Measurements from ENCODE around the gene KDM2B.
"Not testable (repeated sequence)": the region's sequence is repeated elsewhere in the genome, so short reads cannot be mapped to it uniquely, and the experiment has no call there.

KDM2B gene

DNA sequence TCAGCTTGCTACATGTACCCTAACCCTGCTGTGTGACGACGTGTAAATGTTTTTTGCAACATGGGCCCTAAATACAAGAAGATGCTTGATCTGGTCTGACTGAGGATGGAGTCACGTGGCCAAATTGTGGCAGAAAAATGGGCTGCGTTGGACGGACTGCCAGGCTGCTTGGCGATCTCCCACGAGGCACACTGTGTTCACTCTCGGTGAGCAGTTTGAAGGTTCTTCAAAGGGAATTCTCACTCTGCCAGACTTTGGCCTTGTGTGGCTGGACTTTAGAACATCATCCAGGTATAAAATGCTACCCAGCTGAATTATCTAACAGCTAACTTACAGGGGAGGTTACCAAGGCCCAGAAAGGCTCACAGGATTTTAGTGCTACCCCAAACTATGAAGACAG lies 85.1 kb downstream of the KDM2B start:
- DNase-seq, result no peak

DNA sequence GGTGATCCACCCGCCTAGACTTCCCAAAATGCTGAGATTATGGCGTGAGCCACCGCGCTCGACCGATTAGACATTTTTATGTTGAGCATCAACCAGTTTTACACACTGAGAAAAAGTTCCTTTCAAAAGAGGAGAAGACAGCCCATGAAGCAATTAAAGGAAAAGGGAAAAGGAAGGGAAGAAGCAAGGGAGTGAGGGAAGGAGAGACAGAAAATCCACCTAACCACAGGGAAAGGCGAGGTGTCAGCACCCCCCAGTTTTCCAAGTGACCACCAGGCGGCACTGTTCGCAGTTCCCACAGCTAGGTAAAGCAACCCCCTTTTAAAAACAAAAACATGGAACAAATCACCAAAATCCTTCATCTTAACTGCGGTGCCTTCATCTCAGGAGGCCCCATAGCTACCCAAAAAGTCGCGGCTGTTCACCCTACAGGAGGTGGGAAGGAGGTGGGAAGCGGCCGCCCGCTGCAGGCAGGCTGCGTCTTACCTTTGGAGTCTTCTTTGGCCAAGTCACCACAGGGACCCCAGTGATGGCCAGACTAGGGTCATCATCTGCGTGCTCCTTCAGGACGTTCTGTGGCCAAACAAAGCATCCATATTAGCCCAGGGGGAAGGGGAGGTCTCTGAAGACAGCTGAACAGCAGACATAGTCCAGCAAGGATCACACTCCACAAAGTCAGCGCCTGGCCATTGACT lies 86.6 kb downstream of the KDM2B start:
- DNase-seq, result peak; percentile 83

DNA sequence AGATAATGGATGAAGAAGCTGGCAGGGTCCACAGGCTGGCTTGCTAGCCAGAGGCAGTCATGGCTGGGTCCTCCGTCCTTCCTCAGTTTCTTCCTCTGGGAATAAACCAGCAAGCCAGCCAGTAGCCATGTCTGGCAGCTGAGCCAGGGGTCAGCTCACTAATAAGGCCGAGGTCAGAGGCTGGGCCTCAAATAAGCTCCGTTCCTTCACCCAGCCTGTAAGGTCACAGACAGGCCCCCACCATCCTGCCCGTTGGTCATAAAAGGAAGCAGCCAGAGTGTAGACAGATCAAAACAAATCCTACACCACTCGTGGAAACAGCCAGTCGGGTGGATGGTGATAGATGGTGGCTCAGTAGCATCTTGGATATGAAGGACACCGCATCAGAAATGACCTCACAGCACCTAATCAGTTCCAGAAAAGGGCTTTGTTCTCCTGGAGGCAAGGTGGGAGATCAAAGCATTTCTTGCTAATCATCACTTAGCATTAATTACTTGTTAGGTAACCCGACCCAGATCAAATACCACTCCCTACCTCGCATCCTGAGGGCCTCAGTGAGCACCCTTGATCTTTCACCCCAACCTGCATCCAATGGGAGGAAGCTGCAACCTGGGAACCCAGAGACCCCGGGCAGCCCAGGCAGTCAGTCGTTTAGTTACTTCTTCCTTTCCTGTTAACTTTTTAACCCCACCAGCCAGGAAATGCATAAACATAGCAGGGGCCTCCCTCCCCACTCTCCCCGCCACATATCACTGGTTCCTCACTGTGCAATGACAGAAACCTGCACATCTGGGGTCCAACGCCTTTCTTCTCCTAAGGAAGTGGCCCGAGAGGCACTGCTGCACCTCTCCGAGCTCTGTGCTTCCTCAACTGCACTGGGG lies 90.2 kb downstream of the KDM2B start:
- DNase-seq, result no peak

DNA sequence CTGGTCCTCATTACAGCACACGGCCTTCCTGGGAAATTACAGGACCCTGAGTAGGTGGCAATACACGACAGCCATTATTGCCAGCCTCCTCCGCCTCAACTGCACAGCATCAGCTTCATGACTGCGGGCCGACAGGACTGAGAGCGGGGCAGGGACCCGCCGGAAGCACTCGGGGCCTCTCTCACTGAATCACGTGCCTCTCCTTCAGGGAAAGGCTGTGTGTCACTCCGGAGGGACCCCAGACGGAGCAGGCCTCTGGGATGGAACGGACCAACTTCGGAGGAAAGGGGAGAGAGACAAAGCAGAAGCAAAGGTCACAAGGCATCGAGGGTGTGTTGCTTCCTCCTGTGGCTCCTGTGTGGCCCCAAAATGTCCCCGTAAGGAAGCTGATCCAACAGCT lies 90.9 kb downstream of the KDM2B start:
- no peak for DNase-seq

DNA sequence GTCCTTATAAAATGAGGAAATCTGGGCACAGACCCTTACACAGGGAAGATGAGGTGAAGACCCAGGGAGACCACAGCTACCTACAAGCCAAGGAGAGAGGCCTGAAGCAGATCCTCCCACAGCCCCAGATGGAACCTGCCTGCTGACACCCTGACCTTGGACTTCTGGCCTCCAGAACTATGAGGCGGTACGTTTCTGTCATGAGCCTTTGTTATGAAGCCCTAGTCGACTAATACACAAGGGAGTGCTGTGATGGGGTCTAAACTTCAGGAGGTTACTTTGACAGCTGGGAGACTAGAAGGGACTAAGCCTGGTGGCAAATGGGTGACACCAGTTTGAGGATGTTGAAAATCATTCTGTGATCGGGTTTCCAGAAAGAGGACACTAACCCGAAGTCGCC lies 95.9 kb downstream of the KDM2B start:
- DNase-seq, result no peak

- DNase-seq, result not testable (repeated sequence)
These were observed 96.3 kb downstream of the KDM2B start for GRCh38 chr12:121484564-121484963.

GRCh38 chr12:121483949-121484348 lies 96.9 kb downstream of the KDM2B start:
- no peak for DNase-seq

GRCh38 chr12:121476477-121476876 lies 104.3 kb downstream of the KDM2B start:
- DNase-seq, result no peak

- DNase-seq, result no peak
These were observed 105.5 kb downstream of the KDM2B start for GRCh38 chr12:121475279-121475678.

DNA sequence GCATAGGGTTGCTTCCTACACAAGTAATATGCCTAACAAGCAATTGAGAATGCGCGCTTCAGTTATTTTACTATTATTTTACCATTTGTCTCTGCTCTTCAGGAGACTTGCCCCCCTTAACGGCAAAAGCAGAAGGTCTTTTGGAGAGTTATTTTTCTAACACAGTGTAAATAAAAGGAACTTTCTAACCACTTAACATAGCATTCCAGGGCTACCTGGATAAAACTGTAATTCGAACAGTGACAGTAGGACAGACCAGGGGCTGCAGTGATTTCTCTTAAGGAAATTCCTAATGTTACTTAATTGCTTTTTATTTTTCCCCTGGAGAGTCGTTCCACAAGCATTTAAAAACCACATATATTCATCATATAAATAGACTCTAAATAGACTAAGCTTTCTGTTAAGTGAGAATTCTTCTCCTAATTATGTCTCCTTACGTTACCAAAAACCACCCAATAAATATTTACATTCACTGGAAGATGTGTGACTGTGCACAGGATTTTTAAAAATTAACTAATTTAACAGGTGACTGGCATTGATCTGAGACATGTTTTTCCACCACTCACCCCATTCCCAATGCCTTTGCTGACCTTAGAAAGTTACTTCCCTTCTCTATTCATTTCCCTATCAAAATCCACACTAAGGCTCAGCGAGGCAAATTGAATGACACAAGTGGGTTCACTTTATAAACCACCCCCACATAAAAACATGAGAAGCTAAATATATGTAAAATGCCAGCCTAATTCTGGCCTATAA lies 108.5 kb downstream of the KDM2B start:
- no peak for DNase-seq

DNA sequence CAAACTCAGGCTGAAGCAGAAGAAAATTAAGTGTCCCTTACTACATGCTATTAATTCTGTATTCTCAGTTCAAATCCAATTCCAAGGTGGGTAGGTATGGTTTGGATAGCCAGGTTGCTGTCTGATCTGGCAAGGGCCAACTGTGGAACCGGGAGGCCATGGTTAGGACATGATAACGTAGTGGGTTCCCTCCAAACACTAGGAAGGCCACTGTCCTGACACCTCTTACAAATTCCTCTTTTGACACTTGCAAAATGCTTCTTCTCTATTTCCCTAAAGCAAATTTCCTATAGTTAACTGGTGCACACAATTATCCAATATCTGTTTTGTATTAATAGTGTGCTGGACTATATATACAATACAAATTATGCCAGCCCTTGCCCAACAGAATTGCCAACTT lies 110.1 kb downstream of the KDM2B start:
- no peak for DNase-seq

- DNase-seq, result no peak
These were observed 112.4 kb downstream of the KDM2B start for GRCh38 chr12:121468499-121468801.

DNA sequence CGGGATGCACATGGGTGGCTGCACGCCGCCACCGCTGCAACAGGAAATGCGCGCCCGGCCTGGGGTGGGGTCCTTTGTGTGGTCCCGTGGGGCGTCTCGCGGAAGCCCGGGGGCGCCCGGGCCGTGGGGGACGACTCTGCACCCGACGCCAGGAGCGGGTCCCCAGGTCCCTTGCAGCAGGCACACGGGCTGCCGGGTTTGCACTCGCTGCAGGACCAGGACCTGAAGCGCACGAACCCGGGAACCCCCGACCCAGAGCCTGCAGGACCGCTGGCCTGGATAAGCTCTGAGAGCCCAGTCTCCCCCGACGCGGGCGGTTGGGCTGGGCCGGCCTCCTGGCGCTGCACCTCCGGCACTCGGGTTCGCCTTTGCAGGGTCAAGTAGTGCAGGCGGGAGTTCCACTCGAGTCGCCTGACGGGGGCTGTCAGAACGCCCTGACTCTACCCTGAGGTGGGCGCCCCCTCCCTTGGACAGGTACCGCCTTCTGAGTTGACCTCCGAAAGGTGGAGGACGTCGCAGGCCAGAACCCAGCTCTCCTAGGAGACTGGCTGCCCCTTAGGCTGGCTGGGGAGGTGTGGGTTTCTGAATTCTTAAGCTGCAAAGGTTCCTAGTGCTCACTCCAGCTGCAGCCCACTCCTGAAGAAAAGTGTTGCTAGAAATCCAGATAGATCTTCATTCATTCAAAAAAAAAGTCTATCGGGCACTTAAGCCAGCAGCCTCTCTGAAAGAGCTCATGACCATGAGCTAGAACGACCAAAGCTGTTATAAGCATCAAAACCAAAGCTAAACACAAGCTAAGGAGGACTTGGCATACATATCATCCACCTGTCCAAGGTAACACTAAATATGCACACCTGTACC lies 113.0 kb downstream of the KDM2B start:
- DNase-seq, result no peak

GRCh38 chr12:121466794-121467637 lies 113.8 kb downstream of the KDM2B start:
- peak; percentile 94 for DNase-seq

DNA sequence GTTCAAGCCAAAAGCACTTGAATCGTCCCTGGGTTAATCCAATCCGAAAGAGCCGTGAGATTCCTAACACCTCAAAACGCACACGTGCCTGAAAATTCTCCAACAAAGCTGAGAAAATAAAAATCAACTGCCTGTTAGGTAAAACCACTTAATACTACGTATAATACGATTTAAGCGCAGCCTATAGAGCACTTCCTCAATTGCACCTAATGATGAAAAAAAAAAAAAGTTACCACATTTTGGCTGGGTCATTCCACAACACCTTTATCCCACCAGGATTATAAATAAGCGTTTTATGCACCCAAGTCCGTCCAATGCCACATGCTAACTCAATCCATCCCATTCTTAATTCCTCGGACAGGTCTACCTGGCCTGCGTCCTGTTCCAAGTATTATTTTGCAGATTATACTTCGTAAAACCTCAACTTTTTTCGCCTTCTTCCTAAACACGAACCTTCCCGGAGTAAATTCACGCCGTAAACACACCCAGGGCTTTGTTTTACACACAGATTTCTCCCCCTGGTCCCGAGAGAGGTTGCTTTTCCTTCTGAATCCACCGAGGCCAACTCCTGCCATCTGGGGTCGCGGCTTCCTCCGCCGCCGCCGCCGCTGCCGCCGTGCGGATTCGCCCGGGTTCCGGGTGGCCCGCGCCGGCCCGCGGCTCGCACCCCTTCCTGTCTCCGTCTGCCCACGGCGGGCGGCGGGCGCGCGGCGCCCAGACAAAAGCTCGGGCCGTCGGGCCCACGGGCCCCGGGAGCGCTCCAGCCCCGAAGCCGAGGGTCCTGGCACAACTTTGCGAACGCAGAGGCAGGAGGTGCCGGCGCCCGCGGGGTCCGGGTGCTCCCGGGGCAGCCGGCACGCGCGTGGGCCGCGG lies 114.7 kb downstream of the KDM2B start:
- DNase-seq, result peak; percentile 80

- DNase-seq, result no peak
These were observed 116.5 kb downstream of the KDM2B start for GRCh38 chr12:121464331-121464730.

DNA sequence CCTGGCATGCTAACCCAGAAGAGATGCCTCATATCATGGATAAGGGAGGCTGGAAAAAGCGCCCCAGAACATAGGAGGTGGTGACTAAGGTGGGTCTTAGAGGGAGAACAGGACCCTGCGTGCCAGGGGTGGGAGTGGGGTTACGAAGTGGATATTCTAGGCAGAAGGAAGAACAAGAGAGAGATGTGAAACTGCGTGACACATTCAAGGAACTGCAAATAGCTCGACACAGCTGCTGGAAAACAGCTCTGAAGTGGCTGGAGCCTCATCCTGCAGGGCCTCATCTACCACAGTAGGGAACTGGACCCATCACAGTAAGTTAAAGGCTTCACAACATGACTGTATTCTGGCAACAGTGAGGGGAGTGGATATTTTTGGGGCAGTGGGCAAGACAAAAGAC lies 119.8 kb downstream of the KDM2B start:
- DNase-seq, result no peak

GRCh38 chr12:121456551-121456950 lies 124.3 kb downstream of the KDM2B start:
- DNase-seq, result no peak

- no peak for DNase-seq
These were observed 124.9 kb downstream of the KDM2B start for GRCh38 chr12:121455766-121456420.

DNA sequence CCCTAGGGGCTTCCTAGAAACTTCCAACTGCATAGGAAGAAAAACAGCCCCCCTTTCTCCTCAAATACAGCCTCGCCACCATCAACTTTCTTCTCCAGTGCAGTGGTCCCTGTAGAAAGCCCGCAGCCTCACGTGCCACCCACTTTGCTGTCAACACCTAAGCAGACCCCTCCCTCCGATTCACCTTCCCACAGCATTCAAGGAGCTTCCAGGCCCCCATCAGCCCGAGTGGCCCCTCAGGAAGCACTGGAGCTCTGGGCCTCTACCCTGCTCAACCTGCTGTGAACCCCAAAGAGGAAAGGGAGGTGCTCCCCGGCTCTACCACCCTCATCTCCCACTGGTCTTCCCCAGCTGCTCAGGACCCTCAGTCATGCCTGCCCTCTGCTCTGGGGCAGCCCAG lies 125.9 kb downstream of the KDM2B start:
- DNase-seq, result no peak

Measured in activated CD8-positive, alpha-beta memory T cell treated with anti-CD3 and anti-CD28 coated beads for 24 hours (primary cell).